GM18861 (cell line): Measurements from ENCODE around the gene SRSF12.

Experiments used
- ATAC-seq: cut with Tn5 transposase; IDR thresholded peaks from one replicate; pipeline ENCODE4 v1.9.1; 2021; ENCODE audit not compliant: unreplicated experiment

Gene SRSF12

GRCh38 chr6:89117211-89118108 is at the start of gene SRSF12:
Gene SRSF12, minus strand, starts transcription at chr6:89118071. Its CDS starts 184 bp downstream, at chr6:89117887.
- ATAC-seq = peak; percentile 60

GRCh38 chr6:89162047-89162371 is 44.1 kb upstream of the SRSF12 start:
- no peak for ATAC-seq

- ATAC-seq = no peak
Observed at GRCh38 chr6:89161326-89162046, 43.6 kb upstream of the SRSF12 start.

GRCh38 chr6:89160331-89161092 is 42.6 kb upstream of the SRSF12 start:
- ATAC-seq = no peak

GRCh38 chr6:89154131-89154530 is 36.3 kb upstream of the SRSF12 start:
- no peak for ATAC-seq

- no peak for ATAC-seq
Observed at GRCh38 chr6:89148016-89148750, 30.3 kb upstream of the SRSF12 start.

GRCh38 chr6:89146718-89147700 is 29.1 kb upstream of the SRSF12 start:
- ATAC-seq = peak; percentile 13

- ATAC-seq = peak; percentile 50
Observed at GRCh38 chr6:89145956-89146717, 28.3 kb upstream of the SRSF12 start, which contains the start of gene PM20D2. Gene PM20D2, plus strand, starts transcription at chr6:89146055. Its CDS starts 90 bp downstream, at chr6:89146145.

GRCh38 chr6:89145091-89145955 is 27.5 kb upstream of the SRSF12 start:
- peak; percentile 44 for ATAC-seq

GRCh38 chr6:89144354-89144906 is 26.6 kb upstream of the SRSF12 start:
- peak; percentile 46 for ATAC-seq

GRCh38 chr6:89140347-89141156 is 22.7 kb upstream of the SRSF12 start:
- no peak for ATAC-seq

GRCh38 chr6:89139509-89140346 is 21.9 kb upstream of the SRSF12 start:
- ATAC-seq = no peak

- no peak for ATAC-seq
Observed at GRCh38 chr6:89138173-89138572, 20.3 kb upstream of the SRSF12 start.

GRCh38 chr6:89134723-89135122 is 16.9 kb upstream of the SRSF12 start:
- no peak for ATAC-seq

GRCh38 chr6:89133981-89134380 is 16.1 kb upstream of the SRSF12 start:
- no peak for ATAC-seq

- ATAC-seq = no peak
Observed at GRCh38 chr6:89132057-89132456, 14.2 kb upstream of the SRSF12 start.
